CD4-positive, alpha-beta T cell (primary cell): ENCODE measurements around the gene SPRYD4. TPM values are rescaled to one million over a fixed set of nuclear protein-coding genes. Genes with fewer than 3 reads are reported as not detected.

Source experiments
- ATAC-seq: fragments of 200-7000 bp; cut with Tn5 transposase; one replicate; pipeline ENCODE4 v1.10.0; 2022; ENCODE audit warnings: mild to moderate bottlenecking; ENCODE audit not compliant: poor library complexity
- CTCF ChIA-PET: fragments of 350-600 bp; sonication (Branson Sonifier 250); formaldehyde crosslinking; loops from one replicate; lab custom pipeline; 2021; ENCODE audit warnings: antibody characterized with exemption, inconsistent platforms; lab: Charles Lee
- POLR2A ChIA-PET: fragments of 350-600 bp; sonication (Branson Sonifier 250); formaldehyde crosslinking; loops from one replicate; lab custom pipeline; 2021; ENCODE audit warnings: antibody characterized with exemption, inconsistent platforms; lab: Charles Lee
- DNase-seq, 14 experiments: peaks; one replicate each; pipeline ENCODE4 v3.0.0-alpha.2; 2013 to 2020; ENCODE audit warnings: mixed read lengths in 2 of 14
- H3K27ac ChIP-seq, 2 donors: one replicate each; pipeline versions ENCODE4 v1.5.1 to v1.7.0; 2013; ENCODE audit warnings: low read length in 2 of 2, low read depth in 1 of 2, mild to moderate bottlenecking in 1 of 2
- H3K27me3 ChIP-seq, 2 experiments: 1 replicate in 1 of 2; 2 replicates in 1 of 2; pipeline versions ENCODE4 v1.6.1 to v1.7.0; 2013; ENCODE audit warnings: low read length in 2 of 2, control low read depth in 1 of 2, mild to moderate bottlenecking in 1 of 2, moderate library complexity in 1 of 2; ENCODE audit not compliant: insufficient read depth in 2 of 2, control insufficient read depth in 1 of 2
- H3K36me3 ChIP-seq: one replicate; pipeline ENCODE4 v1.6.1; 2013; ENCODE audit warnings: low read length, control low read depth; ENCODE audit not compliant: insufficient read depth
- H3K4me1 ChIP-seq: one replicate; pipeline ENCODE4 v1.6.1; 2013; ENCODE audit warnings: low read length, control low read depth; ENCODE audit not compliant: insufficient read depth
- H3K4me3 ChIP-seq: one replicate; pipeline ENCODE4 v1.5.1; 2013; ENCODE audit warnings: mild to moderate bottlenecking, low read length, moderate library complexity
- H3K9me3 ChIP-seq, 2 experiments: 1 replicate in 1 of 2; 2 replicates in 1 of 2; pipeline versions ENCODE4 v1.6.1 to v1.7.0; 2013; ENCODE audit warnings: low read length in 2 of 2, mild to moderate bottlenecking in 2 of 2, control low read depth in 1 of 2, moderate library complexity in 1 of 2; ENCODE audit not compliant: control insufficient read depth in 1 of 2, insufficient read depth in 1 of 2
- H3K27ac Mint-ChIP-seq: one replicate; pipeline ENCODE4 v1.8.0; 2020; ENCODE audit warnings: mixed read lengths
- H3K27me3 Mint-ChIP-seq: one replicate; pipeline ENCODE4 v1.8.0; 2021; ENCODE audit warnings: mixed read lengths
- H3K36me3 Mint-ChIP-seq: one replicate; pipeline ENCODE4 v1.8.0; 2021; ENCODE audit warnings: low read depth, mixed read lengths
- H3K4me1 Mint-ChIP-seq: one replicate; pipeline ENCODE4 v1.8.0; 2021; ENCODE audit warnings: low read depth, mixed read lengths
- H3K4me3 Mint-ChIP-seq: one replicate; pipeline ENCODE4 v1.8.0; 2020; ENCODE audit warnings: mild to moderate bottlenecking, mixed read lengths
- H3K9me3 Mint-ChIP-seq: one replicate; pipeline ENCODE4 v1.8.0; 2020; ENCODE audit warnings: mixed read lengths
- intact Hi-C, 2 experiments: fragments of 100-400 bp; cut with DNase I in 1 of 2; cut with micrococcal nuclease in 1 of 2; formaldehyde crosslinking; loops; one replicate each; pipeline versions ENCODE4 v1.15.1 to v1.9.0; 2023 to 2025; cut with DNase I, micrococcal nuclease
- total RNA-seq, 174 experiments: library from RNA in 2 of 174; stranded (reverse) in 2 of 174; gene quantifications; one replicate each; pipeline ENCODE4 v1.2.3 and lab custom pipeline; 2021 to 2026
- TF ChIP-seq, protein P1 (sequence below): fragments of 200-600 bp; IDR thresholded peaks from one replicate; pipeline ENCODE4 v1.8.0; 2022; ENCODE audit warnings: antibody characterized with exemption, mild to moderate bottlenecking

Gene SPRYD4
- total RNA-seq, 2 experiments from 2014 or later: 7.4 to 7.9 TPM

- ChIA-PET POLR2A (interaction anchor here (2.7 kb wide), 1 partner anchor 66 kb away, joined by 18 read pairs; the partner anchor contains the start of gene STAT2), CTCF (no interaction called here)
- TF ChIP-seq, protein P1, sequence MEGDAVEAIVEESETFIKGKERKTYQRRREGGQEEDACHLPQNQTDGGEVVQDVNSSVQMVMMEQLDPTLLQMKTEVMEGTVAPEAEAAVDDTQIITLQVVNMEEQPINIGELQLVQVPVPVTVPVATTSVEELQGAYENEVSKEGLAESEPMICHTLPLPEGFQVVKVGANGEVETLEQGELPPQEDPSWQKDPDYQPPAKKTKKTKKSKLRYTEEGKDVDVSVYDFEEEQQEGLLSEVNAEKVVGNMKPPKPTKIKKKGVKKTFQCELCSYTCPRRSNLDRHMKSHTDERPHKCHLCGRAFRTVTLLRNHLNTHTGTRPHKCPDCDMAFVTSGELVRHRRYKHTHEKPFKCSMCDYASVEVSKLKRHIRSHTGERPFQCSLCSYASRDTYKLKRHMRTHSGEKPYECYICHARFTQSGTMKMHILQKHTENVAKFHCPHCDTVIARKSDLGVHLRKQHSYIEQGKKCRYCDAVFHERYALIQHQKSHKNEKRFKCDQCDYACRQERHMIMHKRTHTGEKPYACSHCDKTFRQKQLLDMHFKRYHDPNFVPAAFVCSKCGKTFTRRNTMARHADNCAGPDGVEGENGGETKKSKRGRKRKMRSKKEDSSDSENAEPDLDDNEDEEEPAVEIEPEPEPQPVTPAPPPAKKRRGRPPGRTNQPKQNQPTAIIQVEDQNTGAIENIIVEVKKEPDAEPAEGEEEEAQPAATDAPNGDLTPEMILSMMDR: no peak
- Histone ChIP-seq H3K36me3 (peaks cover 9% of the 10 kb centered on the region), H3K27ac (no peak overlapping the region), H3K4me1 (peaks cover 13% of the 10 kb centered on the region), H3K9me3 (no peaks in the 10 kb centered on the region), H3K4me3 (no peak overlapping the region), H3K27me3 (no peaks in the 10 kb centered on the region)
- Mint-ChIP-seq H3K36me3 (peaks cover 9% of the 10 kb centered on the region), H3K27me3 (no peaks in the 10 kb centered on the region), H3K27ac (no peak overlapping the region), H3K9me3 (no peaks in the 10 kb centered on the region), H3K4me3 (no peak overlapping the region), H3K4me1 (peaks cover 14% of the 10 kb centered on the region)
- intact Hi-C loops: no loop called here
- DNase-seq (no peak), ATAC-seq (no peak)
Observed at GRCh38 chr12:56425940-56426438, 42.4 kb upstream of the SPRYD4 start.

DNA sequence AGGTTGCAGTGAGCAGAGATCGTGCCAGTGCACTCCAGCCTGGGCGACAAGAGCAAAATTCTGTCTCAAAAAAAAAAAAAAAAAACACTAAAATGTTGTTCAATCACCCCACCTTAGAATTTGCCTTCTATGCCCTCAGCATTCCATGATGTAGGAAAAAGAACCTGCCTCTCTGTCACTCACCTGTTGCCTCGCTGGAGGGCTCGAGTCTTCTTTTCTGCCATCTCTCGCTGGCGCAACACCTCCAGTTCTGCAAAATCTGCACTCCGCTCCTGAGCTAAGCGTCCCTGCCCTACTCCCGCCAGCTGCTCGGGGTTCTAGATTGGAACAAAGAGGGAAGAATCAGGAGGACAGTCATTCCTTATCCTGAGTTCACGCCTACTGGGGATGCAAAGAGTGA lies 37.1 kb upstream of the SPRYD4 start:
- H3K36me3 Mint-ChIP-seq: peaks cover 13% of the 10 kb centered on the region
- no peak for ATAC-seq
- H3K27ac ChIP-seq: no peak overlapping the region
- CTCF ChIA-PET: interaction anchor here (0.7 kb wide), 1 partner anchor 193 kb away, joined by 3 read pairs; no protein-coding TSS in a partner anchor
- intact Hi-C loops: no loop called here
- no peak overlapping the region for H3K27ac Mint-ChIP-seq
- POLR2A ChIA-PET: no interaction called here
- no peaks in the 10 kb centered on the region for H3K27me3 Mint-ChIP-seq
- H3K9me3 ChIP-seq: no peaks in the 10 kb centered on the region
- no peak overlapping the region for H3K4me3 ChIP-seq
- H3K4me3 Mint-ChIP-seq: no peak overlapping the region
- no peaks in the 10 kb centered on the region for H3K4me1 Mint-ChIP-seq
- peaks cover 8% of the 10 kb centered on the region for H3K36me3 ChIP-seq
- DNase-seq: no peak
- no peaks in the 10 kb centered on the region for H3K4me1 ChIP-seq
- H3K27me3 ChIP-seq: no peaks in the 10 kb centered on the region
- TF ChIP-seq, protein P1: no peak
- no peaks in the 10 kb centered on the region for H3K9me3 Mint-ChIP-seq

- DNase-seq (no peak), ATAC-seq (no peak)
- CTCF ChIA-PET: no interaction called here
- Histone ChIP-seq H3K4me1 (no peaks in the 10 kb centered on the region), H3K4me3 (no peak overlapping the region), H3K27me3 (no peaks in the 10 kb centered on the region), H3K9me3 (no peaks in the 10 kb centered on the region), H3K27ac (no peak overlapping the region), H3K36me3 (peaks cover 8% of the 10 kb centered on the region)
- Mint-ChIP-seq H3K27me3 (no peaks in the 10 kb centered on the region), H3K27ac (no peak overlapping the region), H3K4me3 (no peak overlapping the region), H3K4me1 (no peaks in the 10 kb centered on the region), H3K9me3 (no peaks in the 10 kb centered on the region), H3K36me3 (peaks cover 13% of the 10 kb centered on the region)
- TF ChIP-seq, protein P1: no peak
- POLR2A ChIA-PET: no interaction called here
- intact Hi-C loops: no loop called here
Observed at GRCh38 chr12:56431850-56432249, 36.5 kb upstream of the SPRYD4 start.
